MCF 10A (cell line): ENCODE results near the gene LYPLA2. TPM values are rescaled to one million over a fixed set of nuclear protein-coding genes. Genes with fewer than 3 reads are reported as not detected.

Source experiments
- Bru-seq: library from RNA; stranded (reverse); fragments of 400-500 nt; gene quantifications from one replicate; lab custom pipeline; 2021; lab: Mats Ljungman, UMichigan
- BruChase-seq, 2 experiments: library from RNA; stranded (reverse); fragments of 400-500 nt; gene quantifications; one replicate each; lab custom pipeline; 2021; lab: Mats Ljungman, UMichigan
- BruUV-seq: library from RNA; stranded (reverse); fragments of 400-500 nt; replicated peaks from 2 replicates; lab custom pipeline; 2021; lab: Mats Ljungman, UMichigan
- CTCF ChIA-PET: fragments of 300-600 bp; sonication (Branson Sonifier 250); formaldehyde crosslinking; extraction: SDS; loops from one replicate; lab custom pipeline; 2021; ENCODE audit warnings: antibody characterized with exemption, inconsistent platforms; lab: Yijun Ruan, JAX
- POLR2A ChIA-PET: fragments of 300-600, 350-650 bp; sonication (Branson Sonifier 250); formaldehyde crosslinking; extraction: SDS; loops from one replicate; lab custom pipeline; 2020; ENCODE audit warnings: antibody characterized with exemption, inconsistent platforms; lab: Yijun Ruan, JAX
- DNase-seq: peaks from one replicate; pipeline ENCODE4 v3.0.0-alpha.2; 2018; ENCODE audit not compliant: unreplicated experiment
- H3K27ac Mint-ChIP-seq: one replicate; pipeline ENCODE4 v1.8.0; 2022; ENCODE audit warnings: mild to moderate bottlenecking, low read depth, mixed read lengths; ENCODE audit not compliant: unreplicated experiment
- H3K27me3 Mint-ChIP-seq: one replicate; pipeline ENCODE4 v1.8.0; 2022; ENCODE audit warnings: mixed read lengths; ENCODE audit not compliant: insufficient read depth, unreplicated experiment
- H3K36me3 Mint-ChIP-seq: one replicate; pipeline ENCODE4 v1.8.0; 2022; ENCODE audit warnings: mild to moderate bottlenecking, moderate library complexity, mixed read lengths; ENCODE audit not compliant: insufficient read depth, unreplicated experiment
- H3K4me1 Mint-ChIP-seq: one replicate; pipeline ENCODE4 v1.8.0; 2022; ENCODE audit warnings: mixed read lengths; ENCODE audit not compliant: insufficient read depth, unreplicated experiment
- H3K4me3 Mint-ChIP-seq: one replicate; pipeline ENCODE4 v1.8.0; 2022; ENCODE audit warnings: mild to moderate bottlenecking, moderate library complexity, mixed read lengths; ENCODE audit not compliant: unreplicated experiment
- H3K9me3 Mint-ChIP-seq: one replicate; pipeline ENCODE4 v1.8.0; 2022; ENCODE audit warnings: mixed read lengths; ENCODE audit not compliant: unreplicated experiment
- intact Hi-C: fragments of 100-400 bp; cut with micrococcal nuclease; formaldehyde crosslinking; loops from 2 replicates; pipeline ENCODE4 v1.14.1; 2022
- long read RNA-seq: library from polyadenylated mRNA; stranded (forward); transcript quantifications from one replicate; pipeline ENCODE4 v2.0.0, GENCODE V29; 2022
- total RNA-seq: library from RNA; stranded (reverse); gene quantifications from 2 replicates; pipeline ENCODE4 v1.2.3, GENCODE V29; 2022
- TF ChIP-seq, protein P1 (sequence below): fragments of 200-600 bp; IDR thresholded peaks from one replicate; pipeline ENCODE4 v1.8.0; 2022; ENCODE audit warnings: antibody characterized with exemption, mild to moderate bottlenecking; ENCODE audit not compliant: unreplicated experiment

The LYPLA2 gene
- total RNA-seq (27.8 and 35.7 TPM in 2 replicates), Bru-seq, nascent RNA (percentile 55 among the genes with signal in this experiment), BruChase-seq, experiment 1, labeled RNA remaining after a 6-hour chase (percentile 89 among the genes with signal in this experiment), BruChase-seq, experiment 2, labeled RNA remaining after a 2-hour chase (percentile 80 among the genes with signal in this experiment)
- long read RNA-seq, transcript LYPLA2-205 (10 exons, 1,810 nt): major isoform, 89 of 128 reads
- long read RNA-seq, partial matches to known transcripts: 17 of 128 reads
- long read RNA-seq, other reads (novel, unspliced or antisense): 19 of 128 reads

DNA sequence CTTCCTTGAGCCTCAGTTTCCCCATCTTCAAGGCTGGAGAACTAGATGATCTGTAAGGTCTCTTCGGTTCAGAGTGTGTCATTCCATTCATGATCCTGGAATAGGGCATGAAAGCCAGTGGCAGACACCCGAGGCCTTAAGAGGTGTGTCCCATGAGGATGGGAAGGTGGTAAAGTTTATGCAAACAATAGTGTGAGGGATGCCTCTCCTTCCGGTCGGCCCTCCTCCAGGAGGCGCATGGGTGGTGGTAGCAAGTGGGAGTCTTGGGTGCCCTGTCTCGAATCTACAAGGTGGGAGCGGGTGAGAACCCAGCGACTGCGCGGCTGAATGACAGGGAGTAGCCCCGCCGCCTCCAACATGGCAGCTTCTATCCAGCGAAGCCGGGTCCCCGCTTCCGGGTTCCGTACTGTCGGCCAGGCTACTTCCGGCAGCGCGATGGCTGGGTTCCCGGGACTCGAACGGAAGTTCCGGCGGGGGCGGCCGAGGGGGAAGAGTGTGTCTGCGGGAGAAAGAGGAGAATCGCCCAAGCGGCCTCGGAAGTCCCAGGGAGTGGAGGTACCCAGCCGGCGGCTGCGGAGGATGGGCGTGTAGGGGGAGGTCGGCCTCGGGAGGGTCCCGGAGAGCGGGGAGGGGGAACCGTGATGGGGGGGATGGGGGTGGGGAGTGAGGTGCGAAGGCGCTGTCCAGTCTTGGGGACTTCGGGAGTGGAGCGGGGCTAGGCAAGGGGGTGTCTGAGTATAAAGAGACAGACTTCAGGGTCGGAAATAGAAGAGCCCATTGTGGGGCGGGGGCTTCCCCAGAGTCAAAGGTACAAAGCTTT, at the start of gene LYPLA2:
TSS of gene LYPLA2 (plus strand) at position 450 of the 820 bp plus-strand sequence. CDS start 1,538 bp downstream, outside the sequence.
- Mint-ChIP-seq H3K27ac (peak within 1 kb of the TSS; percentile 94), H3K4me1 (peaks cover 23% of the 10 kb centered on the region), H3K4me3 (peak within 1 kb of the TSS; percentile 100), H3K36me3 (peaks cover 79% of the 10 kb centered on the region), H3K9me3 (no peaks in the 10 kb centered on the region), H3K27me3 (no peaks in the 10 kb centered on the region)
- peak; percentile 91 for DNase-seq
- TF ChIP-seq, protein P1, sequence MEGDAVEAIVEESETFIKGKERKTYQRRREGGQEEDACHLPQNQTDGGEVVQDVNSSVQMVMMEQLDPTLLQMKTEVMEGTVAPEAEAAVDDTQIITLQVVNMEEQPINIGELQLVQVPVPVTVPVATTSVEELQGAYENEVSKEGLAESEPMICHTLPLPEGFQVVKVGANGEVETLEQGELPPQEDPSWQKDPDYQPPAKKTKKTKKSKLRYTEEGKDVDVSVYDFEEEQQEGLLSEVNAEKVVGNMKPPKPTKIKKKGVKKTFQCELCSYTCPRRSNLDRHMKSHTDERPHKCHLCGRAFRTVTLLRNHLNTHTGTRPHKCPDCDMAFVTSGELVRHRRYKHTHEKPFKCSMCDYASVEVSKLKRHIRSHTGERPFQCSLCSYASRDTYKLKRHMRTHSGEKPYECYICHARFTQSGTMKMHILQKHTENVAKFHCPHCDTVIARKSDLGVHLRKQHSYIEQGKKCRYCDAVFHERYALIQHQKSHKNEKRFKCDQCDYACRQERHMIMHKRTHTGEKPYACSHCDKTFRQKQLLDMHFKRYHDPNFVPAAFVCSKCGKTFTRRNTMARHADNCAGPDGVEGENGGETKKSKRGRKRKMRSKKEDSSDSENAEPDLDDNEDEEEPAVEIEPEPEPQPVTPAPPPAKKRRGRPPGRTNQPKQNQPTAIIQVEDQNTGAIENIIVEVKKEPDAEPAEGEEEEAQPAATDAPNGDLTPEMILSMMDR: no peak
- BruUV-seq: no TSS peak
- ChIA-PET POLR2A (interaction anchor here (0.5 to 17.8 kb wide), 15 partner anchors 9 to 1793 kb away, joined by 3 to 395 read pairs (median 4); partner anchors contain the start of genes ELOA, GALE, HMGCL and PITHD1), CTCF (interaction anchor here (0.6 to 1.7 kb wide), 3 partner anchors 11 to 152 kb away, joined by 4 to 7 read pairs (median 5); no protein-coding TSS in a partner anchor)
- intact Hi-C loops: no loop called here

DNA sequence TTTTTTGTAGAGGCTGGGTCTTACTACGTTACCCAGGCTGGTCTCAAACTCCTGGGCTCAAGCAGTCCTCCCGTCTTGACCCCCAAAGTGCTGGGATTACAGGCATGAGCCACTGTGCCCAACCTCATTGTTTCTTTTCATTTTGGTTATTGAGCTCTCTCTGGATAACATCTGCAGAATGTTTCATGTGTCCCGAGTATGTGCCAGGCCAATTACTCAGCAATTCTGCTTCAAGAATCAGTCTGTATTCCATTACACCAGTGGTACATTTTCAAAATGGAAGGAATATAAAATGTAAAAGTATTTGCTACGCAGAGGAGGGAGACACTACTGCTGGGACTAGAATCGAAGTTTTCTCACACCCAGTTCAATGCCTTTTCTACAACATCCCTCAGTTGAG, 49.3 kb upstream of the LYPLA2 start:
- Mint-ChIP-seq H3K9me3 (no peaks in the 10 kb centered on the region), H3K4me1 (peaks cover 20% of the 10 kb centered on the region), H3K27ac (peak overlapping the region; percentile 64), H3K36me3 (peaks cover 21% of the 10 kb centered on the region), H3K4me3 (peak overlapping the region; percentile 83), H3K27me3 (no peaks in the 10 kb centered on the region)
- intact Hi-C loops: loop anchor here (5.0 kb wide), 1 partner anchor 199 kb away; no protein-coding TSS in a partner anchor
- ChIA-PET POLR2A (interaction anchor here (7.5 kb wide), 1 partner anchor 49 kb away, joined by 95 read pairs; the partner anchor contains the start of gene RPL11), CTCF (interaction anchor here (0.6 kb wide), 1 partner anchor 1825 kb away, joined by 3 read pairs; no protein-coding TSS in a partner anchor)
- DNase-seq: no peak
- BruUV-seq: no TSS peak
- TF ChIP-seq, protein P1: no peak

- H3K27ac Mint-ChIP-seq: peak overlapping the region; percentile 71
- POLR2A ChIA-PET: interaction anchor here (0.6 to 7.5 kb wide), 22 partner anchors 8 to 676 kb away, joined by 3 to 95 read pairs (median 5); partner anchors contain the start of genes GALE, ID3, LYPLA2 and PITHD1
- peaks cover 31% of the 10 kb centered on the region for H3K4me1 Mint-ChIP-seq
- no peaks in the 10 kb centered on the region for H3K9me3 Mint-ChIP-seq
- peak overlapping the region; percentile 83 for H3K4me3 Mint-ChIP-seq
- no peaks in the 10 kb centered on the region for H3K27me3 Mint-ChIP-seq
- peaks cover 26% of the 10 kb centered on the region for H3K36me3 Mint-ChIP-seq
- CTCF ChIA-PET: interaction anchor here (0.6 to 1.7 kb wide), 2 partner anchors 11 to 40 kb away, joined by 3 to 4 read pairs; no protein-coding TSS in a partner anchor
- TF ChIP-seq, protein P1: no peak
- DNase-seq: peak; percentile 19
- TSS peak; percentile 71 for BruUV-seq
- intact Hi-C loops: loop anchor here (5.0 kb wide), 1 partner anchor 200 kb away; no protein-coding TSS in a partner anchor
Observed at GRCh38 chr1:23742670-23743286, 48.2 kb upstream of the LYPLA2 start.
